Esophagus muscularis mucosa (tissue), 4 donors: Measurements from ENCODE around the gene TBC1D5. TPM values are rescaled to one million over a fixed set of nuclear protein-coding genes. Genes with fewer than 3 reads are reported as not detected.

Source experiments
- DNase-seq: peaks from one replicate; pipeline ENCODE4 v3.0.0-alpha.2; 2017; ENCODE audit errors: extremely low spot score
- H3K27ac ChIP-seq, 4 donors: fragments of 200-600 bp; sonication (generic); replicated peaks in 1 of 4; 1 replicate in 3 of 4; 2 replicates in 1 of 4; pipeline ENCODE4 v1.5.1; 2016 to 2019; ENCODE audit warnings: mild to moderate bottlenecking in 1 of 4
- H3K27me3 ChIP-seq, 4 donors: fragments of 200-600 bp; sonication (generic); one replicate each; pipeline versions ENCODE4 v1.5.1 to v1.6.0; 2016 to 2019
- H3K36me3 ChIP-seq, 4 donors: fragments of 200-600 bp; sonication (generic); one replicate each; pipeline ENCODE4 v1.5.1; 2016 to 2019
- H3K4me1 ChIP-seq, 4 donors: fragments of 200-600 bp; sonication (generic); one replicate each; pipeline ENCODE4 v1.5.1; 2016 to 2019
- H3K4me3 ChIP-seq, 4 donors: fragments of 200-600 bp; sonication (generic); 1 replicate in 2 of 4; 2 replicates in 2 of 4; pipeline ENCODE4 v1.5.1; 2016 to 2019; ENCODE audit warnings: mild to moderate bottlenecking in 4 of 4, moderate library complexity in 1 of 4
- H3K9me3 ChIP-seq, 4 donors: fragments of 200-600 bp; sonication (generic); 1 replicate in 3 of 4; 2 replicates in 1 of 4; pipeline ENCODE4 v1.5.1; 2016 to 2019
- CTCF ChIP-seq, 3 experiments: fragments of 200-600 bp in 2 of 3; fragments of 450-650 bp in 1 of 3; sonication (generic) in 2 of 3; IDR thresholded peaks; one replicate each; pipeline ENCODE4 v1.5.1; 2017 to 2019; ENCODE audit warnings: antibody characterized with exemption in 3 of 3, mild to moderate bottlenecking in 2 of 3, moderate library complexity in 1 of 3
- EP300 ChIP-seq: sonication (generic); formaldehyde crosslinking; IDR thresholded peaks from one replicate; pipeline ENCODE4 v1.6.1; 2017; ENCODE audit warnings: antibody characterized with exemption
- POLR2A ChIP-seq: fragments of 450-650 bp; IDR thresholded peaks from one replicate; pipeline ENCODE4 v1.6.1; 2017; ENCODE audit warnings: antibody characterized with exemption, moderate library complexity, mild to moderate bottlenecking, low read depth
- POLR2AphosphoS5 ChIP-seq, 2 donors: sonication (generic); formaldehyde crosslinking; IDR thresholded peaks; one replicate each; pipeline ENCODE4 v1.6.1; 2017; ENCODE audit warnings: antibody characterized with exemption in 2 of 2
- WGBS: methylation state at CpG from one replicate; pipeline ENCODE4 v1.1.5; 2018; 5-methylcytosine and 5-hydroxymethylcytosine counted together
- intact Hi-C: fragments of 100-400 bp; cut with DNase I; formaldehyde crosslinking; loops from one replicate; pipeline ENCODE4 v1.15.1; 2023
- total RNA-seq, 4 donors: library from RNA; depleted of rRNA; stranded (reverse); fragments of >200 nt; gene quantifications; one replicate each; pipeline versions ENCODE4 v1.1.0 to v1.2.1, GENCODE V29; 2016

TBC1D5 gene
- total RNA-seq, 4 donors from 2014 or later = 54.0 to 83.1 (median 63.6) TPM

DNA sequence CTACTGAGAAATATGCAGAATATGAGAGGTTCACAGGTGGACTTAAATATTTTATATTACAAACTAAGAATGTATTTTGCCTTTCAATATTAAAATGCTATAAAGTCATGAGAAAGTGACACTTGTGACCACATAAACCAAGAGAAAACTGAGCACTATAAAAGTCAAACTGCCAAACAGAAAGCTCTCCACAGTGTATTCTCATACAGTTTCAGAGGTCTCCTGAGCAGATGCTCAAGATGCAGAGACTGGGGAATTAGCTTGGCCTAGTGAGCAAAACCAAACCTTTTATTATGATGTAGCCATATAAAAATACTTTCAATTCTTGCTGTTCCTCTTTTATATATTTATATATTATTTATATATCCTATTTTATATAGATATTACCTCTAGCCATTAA is 227.8 kb downstream of the TBC1D5 start:
- H3K4me1 ChIP-seq = peaks cover 0 to 6% (median 2%) of the 10 kb centered on the region in 4 donors

GRCh38 chr3:17510265-17510664 is 232.2 kb downstream of the TBC1D5 start:
- Histone ChIP-seq H3K4me3 (no peak overlapping the region), H3K4me1 (no peaks in the 10 kb centered on the region), H3K27me3 (no peaks in the 10 kb centered on the region), H3K27ac (no peak overlapping the region), H3K9me3 (no peaks in the 10 kb centered on the region), H3K36me3 (no peaks in the 10 kb centered on the region)
- 89% methylated on average over 4 of the region's 4 CpGs for WGBS
- DNase-seq = no peak
- TF ChIP-seq POLR2A (no peak), POLR2AphosphoS5 (IDR thresholded peaks at IDR 0.05) (no peak), CTCF (IDR thresholded peaks at IDR 0.05) (no peak), EP300 (no peak)
- intact Hi-C loops = no loop called here

More for the DNA sequence above, 227.8 kb downstream of the TBC1D5 start:
- Histone ChIP-seq H3K9me3 (no peaks in the 10 kb centered on the region), H3K36me3 (peaks cover 0 to 4% (median 0%) of the 10 kb centered on the region in 4 donors), H3K27ac (no peak overlapping the region), H3K4me3 (no peak overlapping the region), H3K27me3 (no peaks in the 10 kb centered on the region)
- intact Hi-C loops = no loop called here
- TF ChIP-seq EP300 (no peak), POLR2A (no peak), CTCF (IDR thresholded peaks at IDR 0.05) (no peak), POLR2AphosphoS5 (IDR thresholded peaks at IDR 0.05) (no peak)
- DNase-seq = no peak

- DNase-seq = no peak
- TF ChIP-seq POLR2AphosphoS5 (IDR thresholded peaks at IDR 0.05) (no peak), POLR2A (no peak), CTCF (IDR thresholded peaks at IDR 0.05) (no peak), EP300 (no peak)
- 92% methylated on average over 4 of the region's 4 CpGs for WGBS
- H3K9me3 ChIP-seq = no peaks in the 10 kb centered on the region
- intact Hi-C loops = no loop called here
- no peaks in the 10 kb centered on the region for H3K4me1 ChIP-seq
- no peak overlapping the region for H3K27ac ChIP-seq
- no peak overlapping the region for H3K4me3 ChIP-seq
- no peaks in the 10 kb centered on the region for H3K27me3 ChIP-seq
- H3K36me3 ChIP-seq = no peaks in the 10 kb centered on the region
Measured at GRCh38 chr3:17508180-17508752, 234.2 kb downstream of the TBC1D5 start.

DNA sequence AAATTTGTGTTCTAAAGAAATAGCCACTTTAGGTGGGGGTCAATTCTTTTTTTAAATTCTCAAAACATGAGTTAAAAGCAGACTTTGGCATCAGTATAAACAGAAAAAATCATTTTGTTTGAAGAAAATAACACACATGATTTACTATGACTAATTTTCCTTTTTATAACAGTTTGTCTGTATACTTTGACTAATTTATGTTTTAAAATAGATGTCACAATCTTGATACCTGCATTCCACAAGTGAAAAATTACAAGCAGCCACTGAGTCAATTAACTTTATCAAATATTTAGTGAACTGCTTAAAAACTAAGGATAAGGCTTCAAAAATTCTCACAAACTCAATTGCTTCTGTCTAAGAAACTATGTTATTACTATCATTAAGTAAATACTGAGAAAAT is 235.0 kb downstream of the TBC1D5 start:
- Histone ChIP-seq H3K27ac (no peak overlapping the region), H3K27me3 (no peaks in the 10 kb centered on the region), H3K36me3 (no peaks in the 10 kb centered on the region), H3K9me3 (no peaks in the 10 kb centered on the region), H3K4me3 (no peak overlapping the region), H3K4me1 (no peaks in the 10 kb centered on the region)
- intact Hi-C loops = no loop called here
- DNase-seq = no peak
- no peak for TF ChIP-seq POLR2AphosphoS5 (IDR thresholded peaks at IDR 0.05)
- no peak for TF ChIP-seq CTCF (IDR thresholded peaks at IDR 0.05)
- no peak for TF ChIP-seq EP300
- TF ChIP-seq POLR2A = no peak

GRCh38 chr3:17505856-17506255 is 236.6 kb downstream of the TBC1D5 start:
- Histone ChIP-seq H3K4me1 (no peaks in the 10 kb centered on the region), H3K36me3 (no peaks in the 10 kb centered on the region), H3K27ac (no peak overlapping the region), H3K4me3 (no peak overlapping the region), H3K27me3 (no peaks in the 10 kb centered on the region), H3K9me3 (no peaks in the 10 kb centered on the region)
- DNase-seq = no peak
- intact Hi-C loops = no loop called here
- TF ChIP-seq EP300 = no peak
